ENCODE measurements around the gene ABCD3.
A peak's percentile ranks its signal among the peaks of the same experiment; 100 is the strongest.
"Not testable (repeated sequence)": the region's sequence is repeated elsewhere in the genome, so short reads cannot be mapped to it uniquely, and the experiment has no call there.

ABCD3 gene

DNA sequence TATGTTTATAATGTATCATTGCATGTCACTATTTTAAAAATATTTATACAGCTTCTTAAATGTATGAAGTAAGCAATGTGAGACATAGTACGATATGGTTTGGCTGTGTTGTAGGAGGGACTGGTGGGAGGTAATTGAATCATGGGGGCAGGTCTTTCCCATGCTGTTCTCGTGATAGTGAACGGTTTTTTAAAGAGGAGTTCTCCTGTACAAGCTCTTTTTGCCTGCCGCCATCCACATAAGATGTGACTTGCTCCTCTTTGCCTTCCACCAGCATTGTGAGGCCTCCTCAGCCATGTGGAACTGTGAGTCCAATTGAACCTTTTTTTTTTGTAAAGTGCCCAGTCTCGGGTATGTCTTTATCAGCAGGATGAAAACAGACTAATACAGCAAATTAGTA is 10.3 kb downstream of the ABCD3 start:
- Histone ChIP-seq H3K27ac (ENCODE audit: extremely low read depth, low read depth, low read length) (no peak overlapping the region), H3K36me3 (ENCODE audit: control insufficient read depth in 2 of 2, insufficient read depth in 1 of 2, low read length in 2 of 2) (no peaks in the 10 kb centered on the region), H3K4me1 (ENCODE audit: control insufficient read depth, insufficient read depth, low read length) (peaks cover 8% of the 10 kb centered on the region; the same call in 1 of the 2 replicates), H3K4me3 (ENCODE audit: low read depth, low read length) (no peak overlapping the region), H3K9me3 (ENCODE audit: control insufficient read depth, insufficient read depth, low read depth, low read length) (no peaks in the 10 kb centered on the region)
- POLR2A ChIA-PET = interaction anchor here (1.0 kb wide), 1 partner anchor 10 kb away, joined by 3 read pairs; the partner anchor contains the start of gene ABCD3
- CTCF ChIA-PET = interaction anchor here (0.7 kb wide), 2 partner anchors 28 to 139 kb away, joined by 4 to 5 read pairs; no protein-coding TSS in a partner anchor
- TF ChIP-seq SETDB1 (IDR thresholded peaks at IDR 0.05; ENCODE audit: insufficient read length, low read length) (no peak), ZNF473 (tag by site-specific recombination; IDR thresholded peaks at IDR 0.05) (no peak), ZNF76 (tag by site-specific recombination; IDR thresholded peaks at IDR 0.05; ENCODE audit: borderline replicate concordance, low read depth) (no peak)
- TF ChIP-seq, protein P1, sequence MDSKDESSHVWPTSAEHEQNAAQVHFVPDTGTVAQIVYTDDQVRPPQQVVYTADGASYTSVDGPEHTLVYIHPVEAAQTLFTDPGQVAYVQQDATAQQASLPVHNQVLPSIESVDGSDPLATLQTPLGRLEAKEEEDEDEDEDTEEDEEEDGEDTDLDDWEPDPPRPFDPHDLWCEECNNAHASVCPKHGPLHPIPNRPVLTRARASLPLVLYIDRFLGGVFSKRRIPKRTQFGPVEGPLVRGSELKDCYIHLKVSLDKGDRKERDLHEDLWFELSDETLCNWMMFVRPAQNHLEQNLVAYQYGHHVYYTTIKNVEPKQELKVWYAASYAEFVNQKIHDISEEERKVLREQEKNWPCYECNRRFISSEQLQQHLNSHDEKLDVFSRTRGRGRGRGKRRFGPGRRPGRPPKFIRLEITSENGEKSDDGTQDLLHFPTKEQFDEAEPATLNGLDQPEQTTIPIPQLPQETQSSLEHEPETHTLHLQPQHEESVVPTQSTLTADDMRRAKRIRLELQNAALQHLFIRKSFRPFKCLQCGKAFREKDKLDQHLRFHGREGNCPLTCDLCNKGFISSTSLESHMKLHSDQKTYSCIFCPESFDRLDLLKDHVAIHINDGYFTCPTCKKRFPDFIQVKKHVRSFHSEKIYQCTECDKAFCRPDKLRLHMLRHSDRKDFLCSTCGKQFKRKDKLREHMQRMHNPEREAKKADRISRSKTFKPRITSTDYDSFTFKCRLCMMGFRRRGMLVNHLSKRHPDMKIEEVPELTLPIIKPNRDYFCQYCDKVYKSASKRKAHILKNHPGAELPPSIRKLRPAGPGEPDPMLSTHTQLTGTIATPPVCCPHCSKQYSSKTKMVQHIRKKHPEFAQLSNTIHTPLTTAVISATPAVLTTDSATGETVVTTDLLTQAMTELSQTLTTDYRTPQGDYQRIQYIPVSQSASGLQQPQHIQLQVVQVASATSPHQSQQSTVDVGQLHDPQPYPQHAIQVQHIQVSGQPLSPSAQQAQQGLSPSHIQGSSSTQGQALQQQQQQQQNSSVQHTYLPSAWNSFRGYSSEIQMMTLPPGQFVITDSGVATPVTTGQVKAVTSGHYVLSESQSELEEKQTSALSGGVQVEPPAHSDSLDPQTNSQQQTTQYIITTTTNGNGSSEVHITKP (tag by site-specific recombination; IDR thresholded peaks at IDR 0.05) = no peak
- TF ChIP-seq, protein P2, sequence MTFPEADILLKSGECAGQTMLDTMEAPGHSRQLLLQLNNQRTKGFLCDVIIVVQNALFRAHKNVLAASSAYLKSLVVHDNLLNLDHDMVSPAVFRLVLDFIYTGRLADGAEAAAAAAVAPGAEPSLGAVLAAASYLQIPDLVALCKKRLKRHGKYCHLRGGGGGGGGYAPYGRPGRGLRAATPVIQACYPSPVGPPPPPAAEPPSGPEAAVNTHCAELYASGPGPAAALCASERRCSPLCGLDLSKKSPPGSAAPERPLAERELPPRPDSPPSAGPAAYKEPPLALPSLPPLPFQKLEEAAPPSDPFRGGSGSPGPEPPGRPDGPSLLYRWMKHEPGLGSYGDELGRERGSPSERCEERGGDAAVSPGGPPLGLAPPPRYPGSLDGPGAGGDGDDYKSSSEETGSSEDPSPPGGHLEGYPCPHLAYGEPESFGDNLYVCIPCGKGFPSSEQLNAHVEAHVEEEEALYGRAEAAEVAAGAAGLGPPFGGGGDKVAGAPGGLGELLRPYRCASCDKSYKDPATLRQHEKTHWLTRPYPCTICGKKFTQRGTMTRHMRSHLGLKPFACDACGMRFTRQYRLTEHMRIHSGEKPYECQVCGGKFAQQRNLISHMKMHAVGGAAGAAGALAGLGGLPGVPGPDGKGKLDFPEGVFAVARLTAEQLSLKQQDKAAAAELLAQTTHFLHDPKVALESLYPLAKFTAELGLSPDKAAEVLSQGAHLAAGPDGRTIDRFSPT (tag by site-specific recombination; IDR thresholded peaks at IDR 0.05) = no peak

DNA sequence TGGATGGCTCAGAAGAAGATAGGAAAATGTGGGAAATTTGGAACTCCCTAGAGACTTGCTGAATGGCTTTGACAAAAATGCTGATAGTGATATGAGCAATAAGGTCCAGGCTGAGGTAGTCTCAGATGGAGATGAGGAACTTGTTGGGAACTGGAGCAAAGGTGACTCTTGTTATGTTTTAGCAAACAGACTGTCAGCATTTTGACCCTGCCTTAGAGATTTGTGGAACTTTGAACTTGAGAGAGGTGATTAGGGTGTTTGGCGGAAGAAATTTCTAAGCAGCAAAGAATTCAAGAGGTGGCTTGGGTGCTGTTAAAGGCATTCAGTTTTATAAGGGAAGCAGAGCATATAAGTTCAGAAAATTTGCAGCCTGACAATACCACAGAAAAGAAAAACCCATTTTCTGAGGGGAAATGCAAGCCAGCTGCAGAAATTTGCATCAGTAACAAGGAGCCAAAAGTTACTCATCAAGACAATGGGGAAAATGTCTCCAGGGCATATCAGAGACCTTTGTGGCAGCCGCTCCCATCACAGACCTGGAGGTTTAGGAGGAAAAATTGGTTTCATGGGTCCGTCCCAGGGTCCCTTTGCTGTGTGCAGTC is 10.8 kb downstream of the ABCD3 start:
- not testable (repeated sequence) for H3K36me3 ChIP-seq (ENCODE audit: control insufficient read depth in 2 of 2, insufficient read depth in 1 of 2, low read length in 2 of 2); H3K27ac ChIP-seq (ENCODE audit: extremely low read depth, low read depth, low read length); H3K4me3 ChIP-seq (ENCODE audit: low read depth, low read length); H3K4me1 ChIP-seq (ENCODE audit: control insufficient read depth, insufficient read depth, low read length); H3K9me3 ChIP-seq (ENCODE audit: control insufficient read depth, insufficient read depth, low read depth, low read length)
- ChIA-PET POLR2A (interaction anchor here (1.0 kb wide), 1 partner anchor 11 kb away, joined by 3 read pairs; the partner anchor contains the start of gene ABCD3), CTCF (interaction anchor here (0.7 kb wide), 1 partner anchor 27 kb away, joined by 4 read pairs; no protein-coding TSS in a partner anchor)
- TF ChIP-seq ZNF585B (tag by site-specific recombination; IDR thresholded peaks at IDR 0.05) = peak; percentile 60

DNA sequence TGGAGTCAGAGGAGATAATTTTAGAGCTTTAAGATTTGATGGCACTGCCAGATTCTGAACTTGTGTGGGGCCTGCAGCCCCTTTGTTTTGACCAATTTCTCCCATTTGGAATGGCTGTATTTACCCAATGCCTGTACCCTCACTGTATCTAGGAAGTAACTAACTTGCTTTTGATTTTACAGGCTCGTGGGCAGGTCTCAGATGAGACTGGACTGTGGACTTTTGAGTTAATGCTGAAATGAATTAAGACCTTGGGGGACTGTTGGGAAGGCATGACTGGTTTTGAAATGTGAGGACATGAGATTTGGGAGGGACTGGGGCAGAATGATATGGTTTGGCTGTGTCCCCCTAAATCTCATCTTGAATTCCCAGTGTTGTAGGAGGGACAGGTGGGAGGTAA is 11.9 kb downstream of the ABCD3 start:
- H3K4me3 ChIP-seq (ENCODE audit: low read depth, low read length); H3K27ac ChIP-seq (ENCODE audit: extremely low read depth, low read depth, low read length); H3K36me3 ChIP-seq (ENCODE audit: control insufficient read depth in 2 of 2, insufficient read depth in 1 of 2, low read length in 2 of 2); H3K9me3 ChIP-seq (ENCODE audit: control insufficient read depth, insufficient read depth, low read depth, low read length); H3K4me1 ChIP-seq (ENCODE audit: control insufficient read depth, insufficient read depth, low read length): not testable (repeated sequence)
- ChIA-PET POLR2A (interaction anchor here (1.0 kb wide), 1 partner anchor 8 kb away, joined by 3 read pairs; no protein-coding TSS in a partner anchor), CTCF (interaction anchor here (0.6 to 1.1 kb wide), 2 partner anchors 10 to 775 kb away, joined by 3 to 5 read pairs; no protein-coding TSS in a partner anchor)
- TF ChIP-seq ZFHX2 (tag by site-specific recombination; conservative IDR thresholded peaks at IDR 0.05) (peak; percentile 9; the same call in 1 of the 2 replicates), EGR2 (tag by site-specific recombination; IDR thresholded peaks at IDR 0.05; ENCODE audit: low read depth) (peak; percentile 57; the same call in 1 of the 2 replicates)

DNA sequence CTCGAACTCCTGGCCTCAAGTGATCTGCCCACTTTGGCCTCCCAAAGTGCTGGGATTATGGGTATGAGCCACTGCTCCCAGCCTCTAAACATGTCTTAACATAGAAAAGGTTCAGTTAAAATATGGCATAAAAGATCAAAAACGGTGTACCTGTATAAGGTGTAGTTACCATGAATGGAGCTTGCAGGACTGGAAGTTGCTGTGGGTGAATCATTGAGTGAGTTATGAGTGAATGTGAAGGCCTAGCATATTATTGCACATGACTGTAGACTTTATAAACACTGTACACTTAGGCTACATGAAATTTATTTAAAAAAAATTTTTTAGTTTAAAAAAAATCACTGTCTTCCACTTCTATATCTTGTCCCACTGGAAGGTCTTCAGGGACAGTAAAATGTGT is 15.7 kb downstream of the ABCD3 start:
- Histone ChIP-seq H3K4me3 (ENCODE audit: low read depth, low read length) (no peak overlapping the region), H3K27ac (ENCODE audit: extremely low read depth, low read depth, low read length) (no peak overlapping the region), H3K4me1 (ENCODE audit: control insufficient read depth, insufficient read depth, low read length) (peaks cover 2% of the 10 kb centered on the region), H3K36me3 (ENCODE audit: control insufficient read depth in 2 of 2, insufficient read depth in 1 of 2, low read length in 2 of 2) (no peaks in the 10 kb centered on the region), H3K9me3 (ENCODE audit: control insufficient read depth, insufficient read depth, low read depth, low read length) (no peaks in the 10 kb centered on the region)
- POLR2A ChIA-PET = no interaction called here
- TF ChIP-seq, protein P3, sequence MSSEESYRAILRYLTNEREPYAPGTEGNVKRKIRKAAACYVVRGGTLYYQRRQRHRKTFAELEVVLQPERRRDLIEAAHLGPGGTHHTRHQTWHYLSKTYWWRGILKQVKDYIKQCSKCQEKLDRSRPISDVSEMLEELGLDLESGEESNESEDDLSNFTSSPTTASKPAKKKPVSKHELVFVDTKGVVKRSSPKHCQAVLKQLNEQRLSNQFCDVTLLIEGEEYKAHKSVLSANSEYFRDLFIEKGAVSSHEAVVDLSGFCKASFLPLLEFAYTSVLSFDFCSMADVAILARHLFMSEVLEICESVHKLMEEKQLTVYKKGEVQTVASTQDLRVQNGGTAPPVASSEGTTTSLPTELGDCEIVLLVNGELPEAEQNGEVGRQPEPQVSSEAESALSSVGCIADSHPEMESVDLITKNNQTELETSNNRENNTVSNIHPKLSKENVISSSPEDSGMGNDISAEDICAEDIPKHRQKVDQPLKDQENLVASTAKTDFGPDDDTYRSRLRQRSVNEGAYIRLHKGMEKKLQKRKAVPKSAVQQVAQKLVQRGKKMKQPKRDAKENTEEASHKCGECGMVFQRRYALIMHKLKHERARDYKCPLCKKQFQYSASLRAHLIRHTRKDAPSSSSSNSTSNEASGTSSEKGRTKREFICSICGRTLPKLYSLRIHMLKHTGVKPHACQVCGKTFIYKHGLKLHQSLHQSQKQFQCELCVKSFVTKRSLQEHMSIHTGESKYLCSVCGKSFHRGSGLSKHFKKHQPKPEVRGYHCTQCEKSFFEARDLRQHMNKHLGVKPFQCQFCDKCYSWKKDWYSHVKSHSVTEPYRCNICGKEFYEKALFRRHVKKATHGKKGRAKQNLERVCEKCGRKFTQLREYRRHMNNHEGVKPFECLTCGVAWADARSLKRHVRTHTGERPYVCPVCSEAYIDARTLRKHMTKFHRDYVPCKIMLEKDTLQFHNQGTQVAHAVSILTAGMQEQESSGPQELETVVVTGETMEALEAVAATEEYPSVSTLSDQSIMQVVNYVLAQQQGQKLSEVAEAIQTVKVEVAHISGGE (tag by site-specific recombination; conservative IDR thresholded peaks at IDR 0.05; ENCODE audit: low read depth) = no peak
- CTCF ChIA-PET = interaction anchor here (0.6 to 0.7 kb wide), 2 partner anchors 25 to 389 kb away, joined by 3 read pairs; no protein-coding TSS in a partner anchor
